Activated CD8-positive, alpha-beta memory T cell treated with anti-CD3 and anti-CD28 coated beads for 24 hours (primary cell): ENCODE measurements around the gene KCND3.
"Not testable (repeated sequence)": the region's sequence is repeated elsewhere in the genome, so short reads cannot be mapped to it uniquely, and the experiment has no call there.

Experiments used
- DNase-seq: peaks from one replicate; pipeline ENCODE4 v3.0.0-alpha.2; 2020

KCND3 gene

DNA sequence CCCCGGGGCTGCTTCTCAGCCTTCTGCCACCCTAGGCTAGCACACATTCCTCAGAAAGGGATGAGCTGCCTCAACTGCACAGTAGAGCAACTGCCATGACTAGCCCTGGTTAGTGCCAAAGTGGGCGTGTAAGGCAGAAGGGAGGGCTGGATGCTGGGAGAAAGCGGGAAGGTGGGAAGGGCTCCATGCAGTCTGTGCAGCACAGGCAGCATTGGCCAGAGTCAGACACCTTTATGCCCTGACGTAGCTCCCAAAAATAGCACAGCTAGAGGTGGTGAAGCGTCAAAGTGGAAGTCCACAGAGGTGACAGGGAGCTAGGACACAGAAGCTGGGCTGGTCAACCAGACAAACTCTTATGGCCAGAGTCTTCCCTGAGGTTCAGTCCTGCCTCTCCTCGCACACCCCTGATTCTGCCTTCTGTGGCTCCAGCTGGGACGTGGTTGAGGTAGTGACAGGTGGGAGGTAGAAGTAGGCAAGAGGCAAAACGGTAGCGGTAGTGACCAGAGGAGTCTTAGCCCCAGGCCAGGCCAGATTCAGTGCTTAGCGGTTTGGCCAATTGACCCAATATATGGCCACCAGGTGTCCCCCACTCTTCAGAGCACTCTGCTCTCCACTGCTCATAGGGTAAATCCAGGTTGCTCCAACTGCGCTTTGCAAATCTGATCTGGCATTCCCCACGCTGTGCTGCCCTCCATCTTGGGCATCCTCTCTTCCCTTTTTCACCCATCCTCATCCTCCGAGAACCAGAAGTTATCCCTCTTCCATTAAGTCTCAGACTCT, 188.2 kb downstream of the KCND3 start:
- no peak for DNase-seq

DNA sequence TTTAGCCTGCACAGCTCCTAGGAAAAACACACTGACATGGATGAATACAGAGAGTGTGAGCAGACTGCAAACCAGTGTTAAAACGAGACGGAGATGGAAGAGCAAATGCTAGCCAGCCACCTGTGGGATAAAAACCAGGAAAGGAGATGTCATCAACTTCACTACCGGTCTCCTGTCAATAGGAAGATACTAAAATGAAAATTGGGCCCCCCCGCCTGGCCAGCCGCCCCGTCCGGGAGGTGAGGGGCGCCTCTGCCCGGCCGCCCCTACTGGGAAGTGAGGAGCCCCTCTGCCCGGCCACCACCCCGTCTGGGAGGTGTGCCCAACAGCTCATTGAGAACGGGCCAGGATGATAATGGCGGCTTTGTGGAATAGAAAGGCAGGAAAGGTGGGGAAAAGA, 189.7 kb downstream of the KCND3 start:
- not testable (repeated sequence) for DNase-seq

DNA sequence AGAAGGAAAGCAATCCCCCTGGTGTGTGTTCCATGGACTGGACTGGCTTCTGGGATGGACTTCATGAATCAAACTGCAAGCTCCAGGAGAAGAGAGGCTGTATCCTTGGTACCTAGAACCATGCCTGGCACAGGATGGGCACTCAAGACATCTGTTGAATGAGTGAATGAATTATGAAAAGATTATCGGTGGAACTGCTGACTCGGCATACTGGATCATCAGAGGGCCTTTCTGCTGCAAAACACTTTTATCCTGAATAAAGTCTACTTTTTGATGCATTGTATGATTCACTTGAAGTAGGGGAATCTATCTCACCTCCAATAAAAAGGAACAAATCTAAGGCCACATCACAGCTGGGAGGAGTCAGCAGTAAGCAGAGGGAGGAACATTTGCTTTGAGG, 190.9 kb downstream of the KCND3 start:
- DNase-seq, result no peak

DNA sequence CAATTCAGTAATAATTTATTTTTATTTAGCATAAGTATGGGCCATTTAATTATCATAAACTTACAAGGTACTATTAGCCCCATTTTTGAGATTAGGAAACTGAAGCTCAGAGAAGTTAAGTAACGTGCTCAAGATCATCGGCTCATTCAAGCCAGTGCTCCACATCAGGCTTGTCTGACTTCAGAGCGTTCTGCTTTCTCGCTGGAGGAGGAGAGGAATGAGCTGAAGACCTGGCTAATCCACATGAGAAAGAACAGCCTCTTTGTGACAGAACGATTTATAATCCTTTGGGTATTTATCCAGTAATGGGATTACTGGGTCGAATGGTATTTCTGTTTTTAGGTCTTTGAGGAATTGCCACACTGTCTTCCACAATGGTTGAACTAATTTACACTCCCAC, 194.1 kb downstream of the KCND3 start:
- DNase-seq, result no peak

DNA sequence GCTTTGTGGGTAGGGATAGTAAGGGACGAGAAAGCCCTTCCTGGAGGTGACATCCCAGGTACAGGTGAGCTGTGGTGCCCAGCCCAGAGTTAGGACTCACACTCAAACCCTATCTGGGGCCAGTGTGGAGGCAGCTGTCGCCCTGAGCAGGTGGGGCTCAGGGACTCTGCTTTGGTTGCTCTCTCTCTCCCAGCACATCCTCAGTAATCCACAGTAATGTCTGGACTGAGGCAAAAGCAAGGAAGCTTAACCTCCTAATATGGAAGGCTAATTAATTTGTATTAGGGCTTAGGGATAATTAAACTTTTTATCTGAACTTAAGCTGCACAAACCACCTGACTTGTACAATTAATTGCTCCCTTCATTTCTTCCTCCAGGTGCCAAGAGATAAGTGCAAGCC, 195.5 kb downstream of the KCND3 start:
- DNase-seq, result no peak

DNA sequence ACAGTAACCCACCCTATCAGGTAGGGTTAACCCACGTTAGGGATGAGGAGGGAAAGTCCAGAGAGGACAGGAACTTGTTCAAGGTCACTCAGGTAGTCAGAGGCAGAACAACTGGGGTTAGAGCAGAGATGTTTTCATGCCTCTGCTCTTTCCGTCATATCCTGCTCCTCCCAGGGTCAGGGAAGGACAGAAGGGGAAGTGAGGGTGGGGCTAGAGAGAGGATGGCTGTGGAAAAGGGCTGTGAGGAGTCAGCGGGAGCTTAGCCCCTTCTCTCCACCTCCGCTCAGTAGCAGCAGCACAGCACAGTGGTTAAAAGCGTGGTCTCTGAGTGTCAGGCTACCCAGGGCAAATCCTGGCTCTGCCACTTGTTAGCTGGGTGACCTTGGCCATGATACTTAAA, 197.2 kb downstream of the KCND3 start:
- DNase-seq, result no peak

DNA sequence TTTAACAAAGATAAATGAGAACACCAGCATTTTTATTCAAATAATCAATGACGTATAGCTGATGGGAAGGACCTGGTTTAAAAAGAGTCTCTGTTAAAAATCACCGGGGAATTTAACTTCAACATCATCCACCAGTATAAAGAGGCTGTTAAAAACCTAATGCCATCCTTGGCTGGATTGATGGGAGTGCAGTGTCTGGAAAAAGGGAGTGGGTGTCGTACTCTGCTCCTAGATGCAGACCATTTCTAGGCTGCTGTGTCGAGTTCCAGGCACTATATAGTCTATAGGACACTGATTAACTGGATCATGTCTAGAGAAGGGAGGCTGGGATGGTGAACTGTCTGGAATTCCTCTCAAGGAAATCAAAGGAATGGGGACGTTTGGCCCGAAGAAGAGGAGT, 197.7 kb downstream of the KCND3 start:
- no peak for DNase-seq

DNA sequence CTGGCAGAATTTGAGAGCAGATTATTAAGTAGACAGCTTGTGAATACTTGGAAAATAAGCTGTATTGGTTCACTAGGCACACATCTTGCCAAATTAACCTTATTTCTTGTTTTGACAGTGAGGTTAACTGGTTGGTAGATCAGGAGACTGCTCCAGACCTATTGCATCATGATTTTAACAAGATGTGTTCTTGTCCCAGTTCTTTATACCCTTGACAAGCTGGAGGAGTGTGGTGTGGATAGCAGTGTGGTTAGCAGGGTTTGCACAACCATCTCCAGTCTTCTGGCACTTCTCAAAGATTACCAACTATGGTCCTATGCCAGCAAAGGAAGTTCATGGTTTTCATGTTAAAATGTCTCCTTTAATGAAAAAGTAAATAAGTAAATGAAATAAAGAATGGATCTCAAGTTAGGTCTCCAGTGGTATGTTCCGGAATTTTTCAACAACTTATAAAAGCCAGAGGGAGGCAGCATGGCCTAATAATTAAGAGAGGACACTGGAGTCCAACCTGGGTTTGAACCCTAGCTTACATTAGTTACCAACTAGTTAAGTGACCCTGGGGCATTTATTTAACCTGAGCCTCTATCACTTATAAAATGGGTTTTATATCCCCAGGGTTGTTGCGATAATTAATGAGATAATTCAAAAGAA, 199.7 kb downstream of the KCND3 start:
- no peak for DNase-seq

DNA sequence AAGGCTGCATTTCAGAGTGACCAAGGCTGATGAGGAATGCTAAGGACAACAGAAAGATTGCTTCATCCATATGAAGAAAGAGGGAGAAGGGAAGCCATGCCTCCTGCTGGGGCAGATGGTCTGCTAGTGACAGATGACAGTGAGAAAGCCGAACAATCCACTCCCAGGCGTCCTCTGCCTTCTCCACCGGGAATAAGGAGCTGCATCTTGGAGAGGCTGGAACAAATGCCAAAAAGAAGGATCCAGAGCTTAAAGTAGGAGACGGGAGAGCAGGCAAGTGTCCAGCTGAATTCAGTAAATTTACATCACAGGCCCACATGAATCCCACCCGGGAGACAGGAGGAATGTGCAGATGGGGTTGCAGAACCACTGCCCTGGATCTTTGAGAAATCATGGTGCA, 200.3 kb downstream of the KCND3 start:
- DNase-seq, result no peak

DNA sequence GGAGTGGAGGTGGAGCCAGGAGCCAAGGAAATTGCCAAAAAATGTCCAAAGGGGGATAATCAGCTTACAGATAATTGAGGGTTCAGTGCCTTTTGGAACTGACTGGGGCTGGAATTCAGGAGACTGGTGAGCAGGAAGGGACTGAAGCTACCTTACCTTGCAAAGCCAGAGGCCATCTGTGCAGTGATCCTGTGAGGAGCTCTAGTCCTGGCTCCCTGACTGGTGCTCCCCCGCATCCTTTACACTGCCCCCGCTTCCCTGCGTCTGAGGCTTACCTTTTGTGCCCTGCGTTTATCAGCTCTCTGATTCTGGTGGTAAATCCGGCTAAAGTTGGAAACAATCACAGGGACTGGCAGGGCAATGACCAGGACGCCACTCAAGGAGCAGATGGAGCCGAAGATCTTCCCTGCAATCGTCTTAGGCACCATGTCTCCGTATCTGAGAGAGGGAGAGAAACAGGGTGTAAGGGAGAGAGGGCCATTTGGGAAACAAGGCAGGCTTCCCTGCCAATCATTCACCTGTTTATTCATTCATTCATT, 202.7 kb downstream of the KCND3 start:
- no peak for DNase-seq

DNA sequence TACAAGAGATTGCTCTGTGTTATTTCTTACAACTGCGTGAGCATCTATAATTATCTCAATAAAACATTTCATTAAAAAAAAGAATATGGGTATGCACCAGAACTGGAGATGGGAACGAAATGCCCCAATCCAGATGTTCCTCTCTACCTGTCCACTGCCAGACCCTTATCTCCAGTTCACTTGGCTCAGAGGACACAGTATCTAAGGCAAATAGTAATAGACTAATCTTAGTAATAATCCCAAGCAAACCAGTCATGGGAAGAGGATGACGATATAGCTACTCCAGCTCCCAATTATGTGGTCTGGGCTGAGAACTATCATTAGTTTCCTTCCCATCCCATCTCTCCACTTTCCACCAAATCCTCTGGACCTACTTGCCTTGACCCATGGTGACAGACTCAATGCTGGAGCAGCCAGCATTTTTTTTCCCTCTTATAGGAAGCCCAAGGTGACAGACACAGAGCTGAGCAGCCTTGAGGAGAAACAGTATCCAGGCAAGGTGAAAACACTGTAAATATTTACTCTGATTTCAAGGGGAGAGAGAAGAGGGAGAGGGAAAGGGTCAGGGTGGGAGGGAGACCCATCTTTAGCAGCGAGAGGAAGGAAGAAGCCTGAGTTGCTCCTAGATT, 205.1 kb downstream of the KCND3 start:
- DNase-seq, result no peak

DNA sequence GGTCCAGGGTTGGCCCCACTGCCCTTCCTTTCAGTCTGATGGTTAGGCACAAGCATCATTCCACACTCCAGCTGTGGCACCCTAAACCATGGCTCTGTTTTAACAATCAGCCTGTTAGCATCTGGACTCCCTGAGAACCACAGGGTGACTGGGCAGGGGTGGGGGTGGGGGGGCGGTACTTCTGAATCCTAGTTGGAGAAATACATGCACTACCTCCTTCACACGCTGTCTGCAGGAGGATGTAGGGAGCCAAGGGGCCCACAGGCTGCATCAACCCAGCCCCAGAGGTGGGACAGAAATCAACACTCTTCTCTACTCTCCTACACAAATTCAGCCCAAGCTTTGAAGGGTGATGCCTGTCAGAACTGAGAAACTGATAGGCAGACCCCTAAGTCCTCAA, 209.9 kb downstream of the KCND3 start:
- DNase-seq, result no peak

DNA sequence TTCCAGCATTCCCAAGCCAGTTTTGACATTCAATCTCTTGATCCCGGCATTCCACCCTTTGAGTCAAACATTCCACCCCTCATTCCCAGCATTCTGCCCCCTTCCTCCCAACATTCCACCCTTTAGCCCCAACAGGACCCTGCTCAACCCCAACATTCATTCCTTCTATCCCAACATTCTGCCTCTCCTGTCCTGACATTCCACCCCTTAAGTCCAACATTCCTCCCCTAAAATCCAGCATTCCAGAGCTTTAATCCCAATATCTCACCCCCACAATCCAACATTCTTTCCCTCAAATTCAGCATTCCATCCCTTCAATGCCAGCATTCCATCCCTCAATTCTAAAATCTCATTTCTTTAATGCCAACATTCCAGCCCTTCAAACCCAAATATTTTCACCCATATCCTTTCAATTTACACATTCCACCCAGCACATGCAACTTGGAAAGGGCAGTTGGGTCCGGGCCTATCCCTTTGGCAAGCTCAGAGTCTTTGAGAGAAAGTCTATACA, 210.9 kb downstream of the KCND3 start:
- DNase-seq, result no peak

DNA sequence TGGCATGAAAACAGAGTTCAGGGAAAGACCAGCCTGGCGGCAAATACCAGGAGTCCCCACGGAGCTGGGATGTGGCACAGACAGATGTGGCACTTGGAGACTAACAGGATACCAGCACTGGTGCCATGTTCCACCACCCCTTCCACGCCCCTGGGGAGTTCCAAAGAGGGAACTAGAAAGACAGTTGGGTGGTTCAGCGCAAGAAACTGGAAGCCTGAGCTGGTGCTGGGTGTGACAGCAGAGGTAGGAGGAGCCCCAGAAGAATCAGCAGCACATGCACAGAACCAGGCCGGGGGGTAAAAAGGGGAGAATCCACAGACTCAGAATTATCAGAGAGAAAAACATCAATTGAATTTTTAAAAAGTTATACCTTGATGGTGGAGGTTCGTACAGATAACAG, 211.4 kb downstream of the KCND3 start:
- no peak for DNase-seq

DNA sequence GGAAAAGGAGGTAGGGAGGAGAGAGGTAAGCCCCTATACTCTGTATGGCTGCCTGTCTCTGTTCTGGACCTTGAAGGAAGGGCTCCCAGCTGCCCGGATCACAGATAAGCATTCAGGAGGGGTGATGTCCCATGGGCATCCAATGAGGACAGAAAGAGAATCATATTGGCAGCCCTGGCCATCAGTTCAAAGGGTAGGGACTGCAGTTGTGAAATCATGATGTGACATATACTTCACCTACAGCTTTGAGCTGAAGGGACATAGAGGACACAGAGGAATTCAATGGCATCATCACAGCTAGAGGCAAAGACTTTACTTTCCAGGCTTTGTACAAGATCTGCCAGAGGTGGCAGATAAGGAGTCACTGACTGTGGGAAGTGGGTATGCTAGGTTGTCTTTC, 212.2 kb downstream of the KCND3 start:
- DNase-seq, result no peak

DNA sequence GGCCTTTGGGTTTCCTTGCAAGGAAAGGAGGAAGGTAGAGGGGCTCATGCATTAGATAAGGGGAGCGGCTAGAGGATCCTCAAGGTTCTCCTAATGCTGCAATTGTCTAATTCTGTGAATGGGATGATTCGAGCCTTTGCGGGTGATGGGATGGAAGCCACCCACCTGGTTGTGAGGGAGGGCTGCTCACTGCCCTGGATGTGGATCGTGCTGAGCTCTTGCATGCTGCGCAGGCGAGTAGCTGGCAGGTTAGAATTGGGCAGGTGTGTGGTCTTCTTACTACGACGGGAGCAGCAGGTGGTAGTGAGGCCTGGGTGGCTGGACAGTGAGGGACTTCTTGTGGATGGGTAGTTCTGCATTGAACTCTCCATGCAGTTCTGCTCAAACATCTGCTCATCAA, 212.6 kb downstream of the KCND3 start:
- no peak for DNase-seq

DNA sequence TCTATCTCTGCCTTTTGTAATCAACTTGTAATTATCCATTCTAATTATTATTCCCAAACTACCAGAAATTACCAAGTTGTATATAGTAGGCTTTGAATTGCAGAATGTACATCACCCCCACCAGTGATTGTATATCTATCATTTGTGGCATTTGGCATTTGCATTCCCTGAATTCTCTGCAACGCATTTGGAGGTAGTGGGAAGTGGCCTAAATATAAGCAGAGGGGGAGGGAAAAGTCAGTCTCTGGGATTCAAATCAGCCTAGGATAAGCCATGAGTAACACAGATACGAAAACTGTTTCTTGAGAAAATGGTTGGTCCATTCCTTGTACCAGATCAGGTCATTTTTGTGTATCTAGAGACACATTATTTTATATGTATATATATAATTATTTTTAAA, 213.1 kb downstream of the KCND3 start:
- no peak for DNase-seq

DNA sequence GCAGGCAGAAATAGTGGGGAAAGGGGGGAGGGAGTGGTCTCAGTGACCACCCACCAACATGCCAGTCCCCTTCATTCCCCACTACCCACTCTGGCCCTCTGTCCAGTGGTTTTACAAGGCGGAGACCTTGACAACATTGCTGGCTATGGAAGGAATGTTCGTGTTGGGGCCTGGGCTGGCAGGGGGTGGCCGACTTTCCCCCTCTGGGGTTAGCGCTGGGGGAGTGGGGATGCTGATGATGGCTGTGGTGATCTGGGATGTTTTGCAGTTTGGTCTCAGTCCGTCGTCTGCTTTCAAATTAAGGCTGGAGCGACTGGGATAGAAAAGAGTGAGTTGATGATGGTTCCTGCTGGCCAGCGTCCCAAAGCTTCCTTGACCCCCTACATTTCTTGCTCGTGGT, 213.5 kb downstream of the KCND3 start:
- no peak for DNase-seq

DNA sequence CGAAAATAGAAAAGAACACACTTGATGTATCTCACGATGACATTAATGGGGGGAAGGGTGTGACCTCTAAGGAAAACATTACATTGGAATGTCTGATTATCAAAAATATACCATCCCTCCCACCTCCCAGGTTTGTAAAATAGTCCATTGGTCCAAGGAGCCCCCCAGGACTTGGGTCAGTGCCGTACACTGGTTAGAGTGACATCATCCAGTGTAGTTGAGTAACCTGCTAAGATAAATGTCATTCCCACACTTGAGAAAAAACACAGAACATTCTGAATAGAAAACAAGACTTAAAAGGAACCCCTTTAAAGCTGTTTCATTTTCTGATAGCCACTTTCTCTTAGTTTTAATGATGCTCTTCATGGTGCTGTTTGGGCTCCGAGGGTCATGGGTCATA, 218.6 kb downstream of the KCND3 start:
- DNase-seq, result no peak

DNA sequence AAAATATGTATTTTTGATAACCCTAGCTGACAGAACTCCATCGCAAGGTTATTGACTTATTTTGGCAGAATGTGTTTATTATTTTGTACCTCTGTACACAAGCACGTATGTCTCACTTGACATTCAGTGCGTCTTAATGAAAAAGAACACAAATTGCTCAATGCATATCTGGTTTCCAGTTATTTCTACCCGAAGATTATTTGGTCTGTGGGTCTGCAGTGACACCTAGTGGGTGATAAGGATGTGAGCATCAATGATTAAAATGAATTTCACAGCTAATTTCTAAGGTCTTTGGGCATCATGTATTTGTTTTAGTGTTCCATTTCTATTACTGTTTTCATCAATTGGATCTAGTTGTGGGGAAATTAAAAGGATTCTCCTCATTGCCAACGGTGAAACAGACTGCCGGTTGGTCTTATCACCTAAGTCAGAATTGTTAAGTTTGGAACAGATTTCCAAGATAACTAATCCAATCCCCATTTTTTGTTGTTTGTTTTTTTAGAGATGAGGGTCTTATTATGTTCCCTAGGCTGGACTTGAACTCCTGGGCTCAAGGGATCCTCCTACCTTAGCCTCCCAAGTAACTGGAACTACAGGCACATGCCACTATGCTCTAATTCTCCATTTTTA, 219.8 kb downstream of the KCND3 start:
- no peak for DNase-seq

DNA sequence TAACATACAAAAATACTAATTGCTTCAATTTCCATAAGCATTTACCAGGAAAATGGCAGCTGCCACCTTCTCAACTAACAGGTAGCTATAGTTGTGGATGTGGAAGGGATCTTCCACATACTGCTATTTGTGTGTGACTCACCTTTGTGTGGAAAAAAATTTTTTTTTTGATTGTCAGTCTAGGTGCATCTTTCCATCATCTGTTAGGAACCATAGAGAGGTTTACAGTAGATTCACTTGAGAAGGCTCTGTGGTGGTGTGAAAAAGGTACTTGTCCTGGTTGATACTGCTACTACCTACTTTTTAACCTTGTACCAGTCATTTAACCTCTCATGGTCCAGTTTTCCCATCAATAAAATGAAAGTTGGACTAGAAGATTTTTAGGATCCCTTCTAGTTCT, 220.8 kb downstream of the KCND3 start:
- no peak for DNase-seq

DNA sequence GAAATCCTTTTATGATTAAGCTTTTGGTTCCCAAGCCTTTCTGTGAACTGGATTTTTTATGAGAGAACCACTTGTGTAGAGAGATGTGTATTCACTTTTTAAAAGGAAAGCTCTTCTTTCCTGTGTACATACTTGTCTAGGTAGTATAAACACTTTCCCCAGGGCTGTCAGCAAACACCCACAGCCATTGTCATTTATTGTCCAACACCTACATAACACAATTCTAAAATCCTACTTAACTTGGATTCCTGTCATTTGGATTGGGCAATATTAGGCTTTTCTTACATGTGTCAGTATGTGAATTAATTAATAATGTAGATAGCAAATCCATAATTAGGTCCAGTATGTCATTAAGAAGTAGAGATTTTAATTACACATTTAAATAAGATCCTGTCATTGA, 221.4 kb downstream of the KCND3 start:
- DNase-seq, result no peak

DNA sequence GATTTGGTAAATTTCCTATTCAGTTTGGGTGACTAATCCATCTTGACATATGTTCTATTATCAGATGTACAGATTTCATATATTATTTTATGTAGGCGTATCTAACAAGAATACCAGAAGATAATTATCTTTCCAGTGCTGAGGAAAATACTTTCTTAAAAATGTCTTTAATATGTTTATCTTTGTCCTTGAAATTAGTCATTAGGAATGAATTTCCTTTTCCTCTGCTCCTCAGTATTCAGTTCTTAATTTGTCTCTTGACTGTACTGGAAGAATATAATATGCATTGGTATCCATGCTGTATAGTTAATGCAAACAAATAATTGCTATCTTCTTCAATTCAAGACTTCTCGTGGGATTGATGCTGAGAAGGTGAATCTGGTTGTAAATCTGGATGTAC, 227.1 kb downstream of the KCND3 start:
- no peak for DNase-seq

DNA sequence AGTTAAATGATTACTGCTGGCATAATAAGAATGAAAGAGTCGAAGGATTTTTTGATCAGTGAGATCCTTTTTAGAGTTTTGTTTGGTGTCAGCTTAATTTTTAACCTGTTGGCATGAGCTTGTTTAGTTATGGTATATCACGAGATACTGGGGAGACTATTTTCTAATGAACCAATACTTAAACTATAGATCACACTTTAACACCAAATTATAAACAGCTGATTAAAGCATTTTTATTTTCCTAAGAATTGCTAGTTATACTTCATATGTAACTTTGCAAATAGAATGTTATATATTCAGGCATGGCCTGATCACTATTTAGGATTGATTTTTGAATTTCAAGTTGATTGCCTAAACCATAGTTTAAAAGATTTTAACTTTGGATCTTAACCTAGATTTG, 227.8 kb downstream of the KCND3 start:
- DNase-seq, result no peak
